ENCODE data around the gene STX4. TPM values are rescaled to one million over a fixed set of nuclear protein-coding genes. Genes with fewer than 3 reads are reported as not detected.

STX4 gene
- total RNA-seq, 1 experiment from 2014 or later: 66.7 TPM

- Mint-ChIP-seq H3K4me1 (ENCODE audit: insufficient read depth, unreplicated experiment) (peaks cover 24% of the 10 kb centered on the region), H3K36me3 (ENCODE audit: insufficient read depth, unreplicated experiment) (peaks cover 24% of the 10 kb centered on the region), H3K27me3 (ENCODE audit: insufficient read depth, unreplicated experiment) (no peaks in the 10 kb centered on the region), H3K4me3 (ENCODE audit: unreplicated experiment) (peak within 1 kb of the TSS; percentile 97), H3K27ac (ENCODE audit: low read depth, unreplicated experiment) (peak within 1 kb of the TSS; percentile 97), H3K9me3 (ENCODE audit: unreplicated experiment) (no peaks in the 10 kb centered on the region)
- peak; percentile 98 for DNase-seq (ENCODE audit: unreplicated experiment)
- CTCF ChIA-PET: interaction anchor here (0.8 to 2.0 kb wide), 4 partner anchors 68 to 311 kb away, joined by 3 to 8 read pairs (median 6); partner anchors contain the start of gene HSD3B7
- POLR2A ChIA-PET: interaction anchor here (0.6 to 5.5 kb wide), 35 partner anchors 10 to 424 kb away, joined by 3 to 78 read pairs (median 6); partner anchors contain the start of genes ARMC5, FUS, HSD3B7 and KAT8
- TF ChIP-seq CTCF (IDR thresholded peaks at IDR 0.05; ENCODE audit: unreplicated experiment): no peak
- BruUV-seq (replicated peaks): no TSS peak
- intact Hi-C loops (cut with micrococcal nuclease): loop anchor here (1.0 to 2.0 kb wide), 6 partner anchors 21 to 89 kb away; partner anchors contain the start of genes HSD3B7, STX4 and VKORC1
Measured at GRCh38 chr16:31073970-31074813, 40.8 kb downstream of the STX4 start, which contains the start of the genes ZNF646 and ZNF668. Gene ZNF646 (plus strand): TSS chr16:31074422. CDS start chr16:31076325, 1,903 bp downstream. Gene ZNF668 (minus strand): TSS chr16:31074240. CDS start chr16:31064459, 9,781 bp downstream.

GRCh38 chr16:31074814-31075183, 41.4 kb downstream of the STX4 start:
- no TSS peak for BruUV-seq (replicated peaks)
- TF ChIP-seq CTCF (IDR thresholded peaks at IDR 0.05; ENCODE audit: unreplicated experiment): no peak
- intact Hi-C loops (cut with micrococcal nuclease): loop anchor here (2.0 kb wide), 1 partner anchor 20 kb away; the partner anchor contains the start of gene VKORC1
- POLR2A ChIA-PET: interaction anchor here (0.6 to 5.5 kb wide), 23 partner anchors 9 to 378 kb away, joined by 3 to 78 read pairs (median 6); partner anchors contain the start of genes FUS, HSD3B7, KAT8 and PRSS8
- Mint-ChIP-seq H3K36me3 (ENCODE audit: insufficient read depth, unreplicated experiment) (peaks cover 24% of the 10 kb centered on the region), H3K4me1 (ENCODE audit: insufficient read depth, unreplicated experiment) (peaks cover 21% of the 10 kb centered on the region), H3K4me3 (ENCODE audit: unreplicated experiment) (peak overlapping the region; percentile 97), H3K27me3 (ENCODE audit: insufficient read depth, unreplicated experiment) (no peaks in the 10 kb centered on the region), H3K27ac (ENCODE audit: low read depth, unreplicated experiment) (peak overlapping the region; percentile 97), H3K9me3 (ENCODE audit: unreplicated experiment) (no peaks in the 10 kb centered on the region)
- no peak for DNase-seq (ENCODE audit: unreplicated experiment)
- CTCF ChIA-PET: interaction anchor here (1.4 to 2.0 kb wide), 3 partner anchors 67 to 92 kb away, joined by 4 to 8 read pairs (median 8); partner anchors contain the start of gene HSD3B7

GRCh38 chr16:31076319-31076718, 43.0 kb downstream of the STX4 start:
- no peak for TF ChIP-seq CTCF (IDR thresholded peaks at IDR 0.05; ENCODE audit: unreplicated experiment)
- H3K4me1 Mint-ChIP-seq (ENCODE audit: insufficient read depth, unreplicated experiment): peaks cover 21% of the 10 kb centered on the region
- no peak overlapping the region for H3K27ac Mint-ChIP-seq (ENCODE audit: low read depth, unreplicated experiment)
- H3K36me3 Mint-ChIP-seq (ENCODE audit: insufficient read depth, unreplicated experiment): peaks cover 20% of the 10 kb centered on the region
- no peak for DNase-seq (ENCODE audit: unreplicated experiment)
- no peak overlapping the region for H3K4me3 Mint-ChIP-seq (ENCODE audit: unreplicated experiment)
- no TSS peak for BruUV-seq (replicated peaks)
- H3K27me3 Mint-ChIP-seq (ENCODE audit: insufficient read depth, unreplicated experiment): no peaks in the 10 kb centered on the region
- intact Hi-C loops (cut with micrococcal nuclease): no loop called here
- POLR2A ChIA-PET: interaction anchor here (0.5 to 5.5 kb wide), 3 partner anchors 17 to 103 kb away, joined by 3 to 78 read pairs (median 4); partner anchors contain the start of genes FUS and VKORC1
- no peaks in the 10 kb centered on the region for H3K9me3 Mint-ChIP-seq (ENCODE audit: unreplicated experiment)
- CTCF ChIA-PET: interaction anchor here (0.7 to 1.0 kb wide), 3 partner anchors 9 to 383 kb away, joined by 3 to 4 read pairs (median 3); no protein-coding TSS in a partner anchor

GRCh38 chr16:31077024-31077423, 43.7 kb downstream of the STX4 start:
- no peak overlapping the region for H3K4me3 Mint-ChIP-seq (ENCODE audit: unreplicated experiment)
- no peaks in the 10 kb centered on the region for H3K9me3 Mint-ChIP-seq (ENCODE audit: unreplicated experiment)
- peaks cover 16% of the 10 kb centered on the region for H3K4me1 Mint-ChIP-seq (ENCODE audit: insufficient read depth, unreplicated experiment)
- intact Hi-C loops (cut with micrococcal nuclease): no loop called here
- no peak for TF ChIP-seq CTCF (IDR thresholded peaks at IDR 0.05; ENCODE audit: unreplicated experiment)
- CTCF ChIA-PET: interaction anchor here (0.6 to 1.1 kb wide), 2 partner anchors 9 to 91 kb away, joined by 3 to 6 read pairs; no protein-coding TSS in a partner anchor
- H3K27ac Mint-ChIP-seq (ENCODE audit: low read depth, unreplicated experiment): no peak overlapping the region
- no TSS peak for BruUV-seq (replicated peaks)
- POLR2A ChIA-PET: no interaction called here
- H3K36me3 Mint-ChIP-seq (ENCODE audit: insufficient read depth, unreplicated experiment): peaks cover 17% of the 10 kb centered on the region
- H3K27me3 Mint-ChIP-seq (ENCODE audit: insufficient read depth, unreplicated experiment): no peaks in the 10 kb centered on the region
- DNase-seq (ENCODE audit: unreplicated experiment): no peak
